ENCODE data around the gene CEP250.

The CEP250 gene

DNA sequence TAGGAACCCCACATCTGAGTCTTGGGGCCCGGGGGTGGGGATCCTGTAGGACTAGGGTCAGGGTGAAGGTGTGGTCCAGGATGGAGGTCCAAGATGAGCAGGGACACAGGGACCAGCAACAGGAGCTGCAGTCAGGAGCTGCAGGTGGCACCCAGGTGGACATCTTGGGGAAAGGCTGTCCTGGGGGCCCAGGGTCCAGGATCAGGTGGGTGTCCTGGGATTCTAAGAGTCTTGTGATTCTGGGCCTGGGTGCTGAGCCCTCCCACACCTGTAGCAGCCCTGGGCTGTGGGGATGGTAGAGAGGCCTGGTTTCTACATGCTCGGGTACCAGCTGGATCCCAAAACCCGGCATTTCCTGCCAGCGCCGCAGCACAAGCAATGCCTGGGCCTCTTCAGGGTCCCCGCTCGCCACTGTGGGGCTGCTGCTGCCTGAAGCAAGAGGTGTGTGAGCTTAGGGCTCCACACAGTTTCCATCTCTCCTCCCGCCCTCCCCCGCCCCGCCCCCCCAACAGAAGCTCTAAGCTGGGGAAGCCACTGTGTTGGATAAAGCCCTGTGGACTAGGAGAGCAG is 107.2 kb downstream of the CEP250 start:
- H3K27me3 ChIP-seq (ENCODE audit: insufficient read depth, low read length, poor library complexity): no peaks in the 10 kb centered on the region
- H4K8ac ChIP-seq (ENCODE audit: low read depth, low read length): no peak overlapping the region
- H3K4ac ChIP-seq (ENCODE audit: low read depth, low read length): no peak overlapping the region
- H4K5ac ChIP-seq (ENCODE audit: low read length): no peak overlapping the region
- H3K9ac ChIP-seq (ENCODE audit: low read length): no peak overlapping the region
- H3K79me1 ChIP-seq (ENCODE audit: low read length): no peaks in the 10 kb centered on the region
- no CpG with 5 or more reads among the region's 10 CpGs for WGBS (ENCODE audit: extremely low coverage, insufficient coverage, low lambda C conversion rate)
- H2BK120ac ChIP-seq (ENCODE audit: low read depth, low read length): no peak overlapping the region
- H3K23ac ChIP-seq (ENCODE audit: low read length): no peak overlapping the region
- no peak overlapping the region for H3K18ac ChIP-seq (ENCODE audit: low read length)
- no peak overlapping the region for H3K27ac ChIP-seq (ENCODE audit: low read depth, low read length)
- no peak overlapping the region for H2BK5ac ChIP-seq (ENCODE audit: low read length)
- no peak overlapping the region for H2BK15ac ChIP-seq (replicated peaks; ENCODE audit: low read depth)
- H3K79me2 ChIP-seq (ENCODE audit: control insufficient read depth, insufficient read depth, low read length): no peaks in the 10 kb centered on the region
- H3K36me3 ChIP-seq (ENCODE audit: control insufficient read depth, insufficient read depth, low read length): no peaks in the 10 kb centered on the region
- no peaks in the 10 kb centered on the region for H3K4me1 ChIP-seq (ENCODE audit: control insufficient read depth, low read depth, low read length)
- no peak overlapping the region for H3K4me2 ChIP-seq (ENCODE audit: low read length)
- DNase-seq: no peak
- no peak overlapping the region for H3K4me3 ChIP-seq (ENCODE audit: low read length)
- H3K56ac ChIP-seq (ENCODE audit: low read length): no peak overlapping the region
- no peak overlapping the region for H2AK5ac ChIP-seq (ENCODE audit: low read length)

DNA sequence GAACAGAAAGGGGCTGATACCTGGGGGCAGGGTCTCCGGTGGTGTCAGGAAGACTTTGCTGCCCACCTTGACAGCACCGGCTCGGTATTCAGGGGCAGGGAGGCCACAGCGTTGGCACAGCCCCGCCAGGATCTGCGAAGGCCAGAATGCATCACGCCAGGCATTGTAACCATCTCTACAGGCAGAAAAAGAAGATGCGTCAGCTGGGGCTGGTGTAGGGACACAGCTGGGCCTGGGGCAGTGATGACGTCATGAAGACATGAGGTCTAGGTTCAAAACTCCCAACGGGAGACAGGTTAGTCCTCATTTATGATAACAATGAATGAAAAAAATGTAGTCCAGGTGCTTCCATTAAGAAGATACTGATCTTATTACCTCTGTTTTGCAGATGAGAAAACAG is 108.4 kb downstream of the CEP250 start:
- no peak overlapping the region for H3K4ac ChIP-seq (ENCODE audit: low read depth, low read length)
- H2AK5ac ChIP-seq (ENCODE audit: low read length): no peak overlapping the region
- no peak overlapping the region for H2BK120ac ChIP-seq (ENCODE audit: low read depth, low read length)
- no peaks in the 10 kb centered on the region for H3K4me1 ChIP-seq (ENCODE audit: control insufficient read depth, low read depth, low read length)
- no peak overlapping the region for H3K18ac ChIP-seq (ENCODE audit: low read length)
- no CpG with 5 or more reads among the region's 10 CpGs for WGBS (ENCODE audit: extremely low coverage, insufficient coverage, low lambda C conversion rate)
- no peak overlapping the region for H2BK5ac ChIP-seq (ENCODE audit: low read length)
- no peak overlapping the region for H3K4me2 ChIP-seq (ENCODE audit: low read length)
- H3K27me3 ChIP-seq (ENCODE audit: insufficient read depth, low read length, poor library complexity): no peaks in the 10 kb centered on the region
- H3K79me2 ChIP-seq (ENCODE audit: control insufficient read depth, insufficient read depth, low read length): no peaks in the 10 kb centered on the region
- H3K27ac ChIP-seq (ENCODE audit: low read depth, low read length): no peak overlapping the region
- H3K79me1 ChIP-seq (ENCODE audit: low read length): no peaks in the 10 kb centered on the region
- no peaks in the 10 kb centered on the region for H3K36me3 ChIP-seq (ENCODE audit: control insufficient read depth, insufficient read depth, low read length)
- H3K23ac ChIP-seq (ENCODE audit: low read length): no peak overlapping the region
- no peak overlapping the region for H3K9ac ChIP-seq (ENCODE audit: low read length)
- no peak overlapping the region for H4K5ac ChIP-seq (ENCODE audit: low read length)
- DNase-seq: no peak
- no peak overlapping the region for H3K4me3 ChIP-seq (ENCODE audit: low read length)
- H2BK15ac ChIP-seq (replicated peaks; ENCODE audit: low read depth): no peak overlapping the region
- no peak overlapping the region for H3K56ac ChIP-seq (ENCODE audit: low read length)
- no peak overlapping the region for H4K8ac ChIP-seq (ENCODE audit: low read depth, low read length)

DNA sequence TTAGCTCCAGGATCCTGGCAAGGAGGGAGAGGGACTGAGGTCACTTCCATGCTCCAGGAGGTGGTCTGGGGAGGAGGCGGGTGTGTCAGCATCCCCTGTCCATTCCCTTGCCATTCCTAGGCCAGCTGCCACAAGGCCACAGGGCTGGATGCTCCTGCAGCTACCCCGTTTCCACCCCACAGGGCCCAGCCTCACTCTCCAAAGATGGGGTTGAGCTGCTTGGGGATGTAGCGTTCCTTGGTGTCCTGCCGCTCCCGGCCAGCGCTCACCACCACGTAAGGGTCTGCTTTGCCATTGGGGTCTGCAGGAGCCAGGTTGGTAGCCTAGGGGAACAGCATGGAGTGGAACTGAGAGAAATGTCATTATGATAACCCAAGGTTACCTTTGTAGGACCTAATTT is 109.5 kb downstream of the CEP250 start:
- no peak overlapping the region for H3K56ac ChIP-seq (ENCODE audit: low read length)
- no CpG with 5 or more reads among the region's 7 CpGs for WGBS (ENCODE audit: extremely low coverage, insufficient coverage, low lambda C conversion rate)

GRCh38 chr20:35568645-35569044 is 113.2 kb downstream of the CEP250 start:
- Histone ChIP-seq H4K5ac (ENCODE audit: low read length) (no peak overlapping the region), H3K4me1 (ENCODE audit: control insufficient read depth, low read depth, low read length) (no peaks in the 10 kb centered on the region), H3K27ac (ENCODE audit: low read depth, low read length) (no peak overlapping the region), H3K9ac (ENCODE audit: low read length) (no peak overlapping the region), H3K36me3 (ENCODE audit: control insufficient read depth, insufficient read depth, low read length) (no peaks in the 10 kb centered on the region), H3K56ac (ENCODE audit: low read length) (no peak overlapping the region), H3K27me3 (ENCODE audit: insufficient read depth, low read length, poor library complexity) (no peaks in the 10 kb centered on the region), H3K4ac (ENCODE audit: low read depth, low read length) (no peak overlapping the region), H4K8ac (ENCODE audit: low read depth, low read length) (no peak overlapping the region), H3K79me2 (ENCODE audit: control insufficient read depth, insufficient read depth, low read length) (no peaks in the 10 kb centered on the region), H3K18ac (ENCODE audit: low read length) (no peak overlapping the region), H3K23ac (ENCODE audit: low read length) (no peak overlapping the region), H2BK5ac (ENCODE audit: low read length) (no peak overlapping the region), H2BK120ac (ENCODE audit: low read depth, low read length) (no peak overlapping the region), H2AK5ac (ENCODE audit: low read length) (no peak overlapping the region), H3K79me1 (ENCODE audit: low read length) (no peaks in the 10 kb centered on the region), H3K4me3 (ENCODE audit: low read length) (no peak overlapping the region), H2BK15ac (replicated peaks; ENCODE audit: low read depth) (no peak overlapping the region), H3K4me2 (ENCODE audit: low read length) (no peak overlapping the region)
- WGBS (ENCODE audit: extremely low coverage, insufficient coverage, low lambda C conversion rate): no CpG with 5 or more reads among the region's 2 CpGs
- peak; percentile 73 for DNase-seq

More for the DNA sequence above, 109.5 kb downstream of the CEP250 start:
- Histone ChIP-seq H3K27ac (ENCODE audit: low read depth, low read length) (no peak overlapping the region), H3K79me2 (ENCODE audit: control insufficient read depth, insufficient read depth, low read length) (no peaks in the 10 kb centered on the region), H3K27me3 (ENCODE audit: insufficient read depth, low read length, poor library complexity) (no peaks in the 10 kb centered on the region), H4K8ac (ENCODE audit: low read depth, low read length) (no peak overlapping the region), H4K5ac (ENCODE audit: low read length) (no peak overlapping the region), H3K4ac (ENCODE audit: low read depth, low read length) (no peak overlapping the region), H3K4me2 (ENCODE audit: low read length) (no peak overlapping the region), H2BK15ac (replicated peaks; ENCODE audit: low read depth) (no peak overlapping the region), H2AK5ac (ENCODE audit: low read length) (no peak overlapping the region), H3K36me3 (ENCODE audit: control insufficient read depth, insufficient read depth, low read length) (no peaks in the 10 kb centered on the region), H2BK5ac (ENCODE audit: low read length) (no peak overlapping the region), H3K4me1 (ENCODE audit: control insufficient read depth, low read depth, low read length) (no peaks in the 10 kb centered on the region), H3K18ac (ENCODE audit: low read length) (no peak overlapping the region), H3K79me1 (ENCODE audit: low read length) (no peaks in the 10 kb centered on the region), H3K9ac (ENCODE audit: low read length) (no peak overlapping the region), H3K23ac (ENCODE audit: low read length) (no peak overlapping the region), H2BK120ac (ENCODE audit: low read depth, low read length) (no peak overlapping the region), H3K4me3 (ENCODE audit: low read length) (no peak overlapping the region)
- no peak for DNase-seq

Small RNA genes within 50 kb of the gene (small RNA-seq; reads per million reads assigned to genes)
- gene MIR1289-1 (ENCODE audit: insufficient read depth): 2.5 reads per million, percentile 34 among the genes with 10 or more reads in this experiment

Measured in mesendoderm (in vitro differentiated cells).